Body of pancreas (tissue), 4 donors: ENCODE results near the gene CDR2.

ENCODE experiments used
- CTCF ChIP-seq, 7 experiments: fragments of 450-650 bp in 4 of 7; fragments of 200-600 bp in 3 of 7; sonication (generic) in 3 of 7; IDR thresholded peaks; one replicate each; pipeline ENCODE4 v1.5.1; 2016 to 2019; ENCODE audit warnings: antibody characterized with exemption in 7 of 7
- POLR2A ChIP-seq, 3 donors: fragments of 450-650 bp; IDR thresholded peaks; one replicate each; pipeline ENCODE4 v1.6.1; 2016; ENCODE audit warnings: antibody characterized with exemption in 3 of 3, mild to moderate bottlenecking in 2 of 3

GRCh38 chr16:22370038-22370820 lies 4.2 kb downstream of the CDR2 start:
- TF ChIP-seq CTCF (IDR thresholded peaks at IDR 0.05), result no peak
- TF ChIP-seq POLR2A (IDR thresholded peaks at IDR 0.05), result no peak
